Neural cell (in vitro differentiated cells): ENCODE data around the gene IRX4. TPM values are rescaled to one million over a fixed set of nuclear protein-coding genes. Genes with fewer than 3 reads are reported as not detected.

Source experiments
- H2AFZ ChIP-seq: fragments of 200-600, 300-800 bp; sonication (generic), shearing (Covaris generic); 2 replicates; pipeline ENCODE4 v1.6.0; 2014; ENCODE audit warnings: low read depth, mild to moderate bottlenecking, antibody characterized with exemption, low read length, moderate library complexity
- H3F3A ChIP-seq: fragments of 200-600 bp; shearing (Covaris generic); 2 replicates; pipeline ENCODE4 v1.6.1; 2016; ENCODE audit warnings: mild to moderate bottlenecking, moderate library complexity, mixed read lengths, antibody characterized with exemption, low read length; ENCODE audit not compliant: insufficient read depth, poor library complexity, severe bottlenecking
- H3K27ac ChIP-seq: fragments of 200-600, 300-800 bp; sonication (generic), shearing (Covaris generic); 2 replicates; pipeline ENCODE4 v1.5.1; 2014; ENCODE audit warnings: mild to moderate bottlenecking, low read length, moderate library complexity
- H3K27me3 ChIP-seq: fragments of 300-800, 200-600 bp; sonication (generic), shearing (Covaris generic); 2 replicates; pipeline ENCODE4 v1.6.0; 2014; ENCODE audit warnings: mild to moderate bottlenecking, low read depth, low read length, moderate library complexity; ENCODE audit not compliant: insufficient read depth
- H3K36me3 ChIP-seq: fragments of 300-800, 200-600 bp; sonication (generic), shearing (Covaris generic); 2 replicates; pipeline ENCODE4 v1.5.1; 2014; ENCODE audit warnings: mild to moderate bottlenecking, antibody characterized with exemption, low read length, moderate library complexity; ENCODE audit not compliant: insufficient read depth
- H3K4me2 ChIP-seq: fragments of 300-800, 200-600 bp; sonication (generic), shearing (Covaris generic); 2 replicates; pipeline ENCODE4 v1.6.0; 2014; ENCODE audit warnings: mild to moderate bottlenecking, low read length
- H3K4me3 ChIP-seq: fragments of 300-800, 200-600 bp; sonication (generic), shearing (Covaris generic); 2 replicates; pipeline ENCODE4 v1.5.1; 2014; ENCODE audit warnings: mild to moderate bottlenecking, low read length, moderate library complexity
- H3K79me2 ChIP-seq: fragments of 200-600 bp; shearing (Covaris generic); replicated peaks from 2 replicates; pipeline ENCODE4 v1.6.0; 2014; ENCODE audit warnings: mild to moderate bottlenecking, low read length, moderate library complexity; ENCODE audit not compliant: insufficient read depth
- H3K9ac ChIP-seq: fragments of 300-800, 200-600 bp; sonication (generic), shearing (Covaris generic); 2 replicates; pipeline ENCODE4 v1.6.1; 2016; ENCODE audit warnings: mild to moderate bottlenecking, low read length, mixed read lengths
- H3K9me2 ChIP-seq: fragments of 200-600 bp; shearing (Covaris generic); 2 replicates; pipeline ENCODE4 v1.6.1; 2016; ENCODE audit warnings: mild to moderate bottlenecking, low read length, mixed read lengths; ENCODE audit not compliant: insufficient read depth
- H3K9me3 ChIP-seq: fragments of 200-600, 300-800 bp; sonication (generic), shearing (Covaris generic); 2 replicates; pipeline ENCODE4 v1.6.1; 2016; ENCODE audit warnings: mild to moderate bottlenecking, mixed run types, low read length, moderate library complexity, mixed read lengths
- H4K20me1 ChIP-seq: fragments of 200-600 bp; shearing (Covaris generic); 2 replicates; pipeline ENCODE4 v1.6.1; 2016; ENCODE audit warnings: mild to moderate bottlenecking, mixed run types; ENCODE audit not compliant: insufficient read depth
- CTCF ChIP-seq: fragments of 450-650 bp; IDR thresholded peaks from 2 replicates; pipeline ENCODE4 v1.5.1; 2014; ENCODE audit warnings: antibody characterized with exemption, mild to moderate bottlenecking, moderate library complexity; ENCODE audit not compliant: poor library complexity, severe bottlenecking
- EP300 ChIP-seq: fragments of 450-650 bp; conservative IDR thresholded peaks from 2 replicates; pipeline ENCODE4 v1.6.1; 2014; ENCODE audit warnings: antibody characterized with exemption, mild to moderate bottlenecking, moderate library complexity; ENCODE audit not compliant: poor library complexity, severe bottlenecking
- EZH2 ChIP-seq: fragments of 200-600, 300-800 bp; shearing (Covaris generic), sonication (generic); IDR thresholded peaks from 2 replicates; pipeline ENCODE4 v1.6.1; 2014; ENCODE audit warnings: antibody characterized with exemption, low read length, borderline replicate concordance, mild to moderate bottlenecking; ENCODE audit not compliant: insufficient read depth, poor library complexity, severe bottlenecking
- MXI1 ChIP-seq: fragments of 450-650 bp; conservative IDR thresholded peaks from 2 replicates; pipeline ENCODE4 v1.6.1; 2014; ENCODE audit warnings: antibody characterized with exemption, mild to moderate bottlenecking; ENCODE audit not compliant: poor library complexity, severe bottlenecking
- POLR2AphosphoS5 ChIP-seq: IDR thresholded peaks from 2 replicates; pipeline ENCODE4 v1.6.1; 2012
- RAD21 ChIP-seq: fragments of 450-650 bp; conservative IDR thresholded peaks from 2 replicates; pipeline ENCODE4 v1.6.1; 2014; ENCODE audit warnings: antibody characterized with exemption, mild to moderate bottlenecking, moderate library complexity
- REST ChIP-seq: IDR thresholded peaks from 2 replicates; pipeline ENCODE4 v1.6.1; 2012; ENCODE audit warnings: borderline replicate concordance
- SMC3 ChIP-seq: fragments of 450-650 bp; conservative IDR thresholded peaks from 2 replicates; pipeline ENCODE4 v1.6.1; 2014; ENCODE audit warnings: antibody characterized with exemption, mild to moderate bottlenecking, moderate library complexity; ENCODE audit not compliant: poor library complexity
- TAF1 ChIP-seq: IDR thresholded peaks from 2 replicates; pipeline ENCODE4 v1.6.1; 2012; ENCODE audit warnings: low read depth
- polyA plus RNA-seq: library from polyadenylated mRNA; depleted of rRNA; stranded (reverse); fragments of >200 nt; gene quantifications from 2 replicates; pipeline ENCODE4 v1.2.3, GENCODE V29; 2014

Gene IRX4
- polyA plus RNA-seq, 1 donor from 2014 or later: not detected

GRCh38 chr5:1912951-1913565 lies 30.3 kb upstream of the IRX4 start:
- no peak overlapping the region for H3K27ac ChIP-seq
- no peaks in the 10 kb centered on the region for H3K27me3 ChIP-seq
- H3K9ac ChIP-seq: no peak overlapping the region
- TF ChIP-seq EZH2: no peak
- TF ChIP-seq CTCF: no peak
- TF ChIP-seq TAF1: no peak
- TF ChIP-seq RAD21: no peak
- TF ChIP-seq REST: no peak
- TF ChIP-seq EP300: no peak
- no peak for TF ChIP-seq POLR2AphosphoS5
- TF ChIP-seq SMC3: no peak
- TF ChIP-seq MXI1: no peak
- no peaks in the 10 kb centered on the region for H3K9me2 ChIP-seq
- no peak overlapping the region for H2AFZ ChIP-seq
- H3K4me2 ChIP-seq: no peak overlapping the region
- no peaks in the 10 kb centered on the region for H3K79me2 ChIP-seq
- H3K9me3 ChIP-seq: no peaks in the 10 kb centered on the region
- no peaks in the 10 kb centered on the region for H3K36me3 ChIP-seq
- no peaks in the 10 kb centered on the region for H3F3A ChIP-seq
- no peaks in the 10 kb centered on the region for H4K20me1 ChIP-seq
- no peak overlapping the region for H3K4me3 ChIP-seq

- Histone ChIP-seq H3K9me3 (no peaks in the 10 kb centered on the region), H3K9me2 (no peaks in the 10 kb centered on the region), H4K20me1 (no peaks in the 10 kb centered on the region), H3K27me3 (no peaks in the 10 kb centered on the region), H3F3A (no peaks in the 10 kb centered on the region), H3K9ac (no peak overlapping the region), H3K27ac (no peak overlapping the region), H2AFZ (no peak overlapping the region), H3K36me3 (no peaks in the 10 kb centered on the region), H3K4me2 (no peak overlapping the region), H3K79me2 (no peaks in the 10 kb centered on the region), H3K4me3 (no peak overlapping the region)
- TF ChIP-seq RAD21 (no peak), SMC3 (no peak), TAF1 (no peak)
These were observed 29.1 kb upstream of the IRX4 start for GRCh38 chr5:1911773-1912235.
